Endothelial cell of umbilical vein (primary cell): ENCODE results near the gene B4GALT5. TPM values are rescaled to one million over a fixed set of nuclear protein-coding genes. Genes with fewer than 3 reads are reported as not detected.

ENCODE experiments used
- BruUV-seq: library from RNA; stranded (reverse); fragments of 400-500 nt; replicated peaks from 2 replicates; lab custom pipeline; 2021; lab: Mats Ljungman, UMichigan
- CTCF ChIA-PET: fragments of 300-600, 350-600 bp; sonication (Branson Sonifier 250); formaldehyde crosslinking; loops from one replicate; lab custom pipeline; 2021; ENCODE audit warnings: antibody characterized with exemption, inconsistent platforms; lab: Charles Lee
- POLR2A ChIA-PET: fragments of 300-600, 350-600 bp; sonication (Branson Sonifier 250); formaldehyde crosslinking; loops from one replicate; lab custom pipeline; 2021; ENCODE audit warnings: antibody characterized with exemption, inconsistent platforms; lab: Charles Lee
- DNase-seq: peaks from one replicate; pipeline ENCODE4 v3.0.0-alpha.2; 2011; ENCODE audit warnings: low read depth, low spot score
- FAIRE-seq: peaks from 2 replicates; lab custom pipeline; 2011; peaks lifted over from hg19 to GRCh38; lab: Jason Lieb, UNC
- H2AFZ ChIP-seq: 2 replicates; pipeline ENCODE4 v1.6.0; 2012; ENCODE audit warnings: low read depth, low read length, control low read depth, inconsistent platforms
- H3K27ac ChIP-seq: 2 replicates; pipeline ENCODE4 v1.5.1; 2011; ENCODE audit warnings: low read depth, mild to moderate bottlenecking, control low read depth, low read length, moderate library complexity; ENCODE audit not compliant: insufficient read depth
- H3K27me3 ChIP-seq, 2 experiments: 2 replicates each; pipeline versions ENCODE4 v1.6.0 to v1.6.1; 2011; ENCODE audit warnings: low read length in 2 of 2, mixed read lengths in 1 of 2; ENCODE audit not compliant: control insufficient read depth in 2 of 2, insufficient read depth in 2 of 2
- H3K36me3 ChIP-seq, 2 experiments: 2 replicates in 1 of 2; 3 replicates in 1 of 2; pipeline ENCODE4 v1.5.1; 2011; ENCODE audit warnings: low read length in 2 of 2, mild to moderate bottlenecking in 1 of 2, moderate library complexity in 1 of 2; ENCODE audit not compliant: control insufficient read depth in 2 of 2, insufficient read depth in 2 of 2; ENCODE audit errors: extremely low read depth in 1 of 2
- H3K4me1 ChIP-seq: 3 replicates; pipeline ENCODE4 v1.5.1; 2011; ENCODE audit warnings: mild to moderate bottlenecking, low read length; ENCODE audit not compliant: control insufficient read depth, insufficient read depth; ENCODE audit errors: extremely low read depth
- H3K4me2 ChIP-seq: 2 replicates; pipeline ENCODE4 v1.6.1; 2011; ENCODE audit warnings: low read length, control low read depth, mixed read lengths; ENCODE audit not compliant: insufficient read depth
- H3K4me3 ChIP-seq, 3 experiments: fragments of 200-600 bp in 1 of 3; sonication (generic), shearing (Covaris generic) in 1 of 3; replicated peaks in 1 of 3; 2 replicates each; pipeline ENCODE4 v1.5.1; 2011 to 2016; ENCODE audit warnings: control low read depth in 3 of 3, low read length in 3 of 3, mild to moderate bottlenecking in 2 of 3, inconsistent platforms in 1 of 3, low read depth in 1 of 3, moderate library complexity in 1 of 3; ENCODE audit not compliant: insufficient read depth in 1 of 3
- H3K79me2 ChIP-seq: 2 replicates; pipeline ENCODE4 v1.6.0; 2012; ENCODE audit warnings: low read length, inconsistent platforms; ENCODE audit not compliant: control insufficient read depth, insufficient read depth
- H3K9ac ChIP-seq: replicated peaks from 2 replicates; pipeline ENCODE3; 2011; ENCODE audit warnings: low read length, control low read depth; ENCODE audit not compliant: insufficient read depth; ENCODE audit errors: extremely low read depth
- H3K9me1 ChIP-seq: replicated peaks from 3 replicates; pipeline ENCODE4 v1.6.0; 2011; ENCODE audit warnings: mild to moderate bottlenecking, low read length; ENCODE audit not compliant: control insufficient read depth, insufficient read depth; ENCODE audit errors: extremely low read depth
- H3K9me3 ChIP-seq: replicated peaks from 2 replicates; pipeline ENCODE4 v1.5.1; 2012; ENCODE audit warnings: low read length, inconsistent platforms; ENCODE audit not compliant: control insufficient read depth, insufficient read depth
- H4K20me1 ChIP-seq: replicated peaks from 2 replicates; pipeline ENCODE3; 2011; ENCODE audit warnings: mild to moderate bottlenecking, low read length; ENCODE audit not compliant: control insufficient read depth, insufficient read depth; ENCODE audit errors: extremely low read depth
- CTCF ChIP-seq, 2 donors: IDR thresholded peaks; 1 replicate in 1 of 2; 2 replicates in 1 of 2; pipeline ENCODE4 v1.5.1; 2011; ENCODE audit warnings: low read length in 2 of 2, mild to moderate bottlenecking in 2 of 2, moderate library complexity in 2 of 2, control low read depth in 1 of 2, inconsistent platforms in 1 of 2, low read depth in 1 of 2; ENCODE audit not compliant: insufficient read depth in 1 of 2; ENCODE audit errors: extremely low read depth in 1 of 2
- EZH2 ChIP-seq: IDR thresholded peaks from 2 replicates; pipeline ENCODE4 v1.6.1; 2012; ENCODE audit warnings: borderline replicate concordance, low read depth, mild to moderate bottlenecking, moderate library complexity, low read length, inconsistent platforms; ENCODE audit not compliant: severe bottlenecking
- FOS ChIP-seq: IDR thresholded peaks from 2 replicates; pipeline ENCODE4 v1.6.1; 2011; ENCODE audit warnings: mild to moderate bottlenecking, low read length, moderate library complexity, borderline replicate concordance; ENCODE audit not compliant: insufficient read depth
- GATA2 ChIP-seq: IDR thresholded peaks from 2 replicates; pipeline ENCODE4 v1.7.0; 2011; ENCODE audit warnings: low read depth, mild to moderate bottlenecking, moderate library complexity, mixed read lengths, low read length; ENCODE audit not compliant: insufficient read length, insufficient read depth
- JUN ChIP-seq: IDR thresholded peaks from 2 replicates; pipeline ENCODE4 v1.6.1; 2011; ENCODE audit warnings: borderline replicate concordance, low read depth; ENCODE audit not compliant: insufficient read length, insufficient read depth
- MAX ChIP-seq: IDR thresholded peaks from 2 replicates; pipeline ENCODE4 v1.6.1; 2011; ENCODE audit not compliant: insufficient read depth, insufficient read length
- MYC ChIP-seq: IDR thresholded peaks from one replicate; pipeline ENCODE4 v1.6.1; 2011; ENCODE audit warnings: mild to moderate bottlenecking, low read depth, low read length
- POLR2A ChIP-seq: IDR thresholded peaks from 2 replicates; pipeline ENCODE4 v1.6.1; 2012; ENCODE audit warnings: low read depth, mild to moderate bottlenecking, control low read depth, low read length
- POLR2AphosphoS5 ChIP-seq: IDR thresholded peaks from 2 replicates; pipeline ENCODE4 v1.6.1; 2012; ENCODE audit warnings: low read depth, mild to moderate bottlenecking, control low read depth, low read length, moderate library complexity; ENCODE audit not compliant: insufficient read depth
- dilution Hi-C: fragments of 300-500 bp; cut with MboI; formaldehyde crosslinking; loops from one replicate; pipeline ENCODE4 v1.15.0; 2019; ENCODE audit warnings: low sequenced_read_pairs; ENCODE audit not compliant: extremely low pct_ligation_motif_present
- intact Hi-C: fragments of 100-400 bp; cut with micrococcal nuclease; formaldehyde crosslinking; loops from one replicate; pipeline ENCODE4 v1.10.0; 2022
- polyA plus RNA-seq, 4 experiments: library from polyadenylated mRNA; depleted of rRNA in 3 of 4; stranded (reverse) in 3 of 4; unstranded in 1 of 4; fragments of >200 nt; gene quantifications; 2 replicates each; pipeline versions ENCODE4 v1.2.1 to v1.2.3, GENCODE V29; 2011 to 2012; ENCODE audit warnings: missing spikeins in 1 of 4
- total RNA-seq: library from RNA; stranded (reverse); gene quantifications from 2 replicates; pipeline ENCODE4 v1.2.3, GENCODE V29; 2021

B4GALT5 gene
- total and polyA plus RNA-seq, 2 donors (not counting 3 experiments of a cell fraction or from before 2014, with no cell fraction given) = 54.4 to 70.1 TPM

GRCh38 chr20:49603209-49603627, 110.5 kb downstream of the B4GALT5 start:
- DNase-seq (peak; percentile 39), FAIRE-seq (peak; percentile 59)
- Histone ChIP-seq H3K4me1 (no peaks in the 10 kb centered on the region), H3K9me1 (no peaks in the 10 kb centered on the region), H3K4me3 (no peak overlapping the region), H3K27ac (no peak overlapping the region), H3K36me3 (no peaks in the 10 kb centered on the region), H3K4me2 (no peak overlapping the region), H3K9ac (no peak overlapping the region), H3K9me3 (no peaks in the 10 kb centered on the region), H4K20me1 (no peaks in the 10 kb centered on the region), H3K79me2 (no peaks in the 10 kb centered on the region), H2AFZ (no peak overlapping the region), H3K27me3 (no peaks in the 10 kb centered on the region)
- intact Hi-C loops (loop anchor here (1.0 kb wide), 1 partner anchor 62 kb away; no protein-coding TSS in a partner anchor), dilution Hi-C loops (no loop called here)
- ChIA-PET CTCF (interaction anchor here (0.6 to 24.6 kb wide), 20 partner anchors 9 to 286 kb away, joined by 3 to 962 read pairs (median 3); no protein-coding TSS in a partner anchor), POLR2A (no interaction called here)
- TF ChIP-seq MYC (no peak), CTCF (IDR thresholded peaks at IDR 0.05; ENCODE audit: extremely low read depth in 1 of 2, insufficient read depth in 1 of 2, low read depth in 1 of 2, low read length in 2 of 2) (peak; percentile 44 to 61)
- BruUV-seq = no TSS peak

- FAIRE-seq (no peak), DNase-seq (no peak)
- POLR2A ChIA-PET = no interaction called here
- Histone ChIP-seq H3K9ac (no peak overlapping the region), H3K4me2 (no peak overlapping the region), H2AFZ (no peak overlapping the region), H3K79me2 (no peaks in the 10 kb centered on the region), H3K27me3 (no peaks in the 10 kb centered on the region), H3K36me3 (no peaks in the 10 kb centered on the region), H3K4me1 (no peaks in the 10 kb centered on the region), H3K4me3 (no peak overlapping the region), H4K20me1 (no peaks in the 10 kb centered on the region), H3K27ac (no peak overlapping the region), H3K9me3 (no peaks in the 10 kb centered on the region), H3K9me1 (no peaks in the 10 kb centered on the region)
- no peak for TF ChIP-seq CTCF (IDR thresholded peaks at IDR 0.05; ENCODE audit: extremely low read depth in 1 of 2, insufficient read depth in 1 of 2, low read depth in 1 of 2, low read length in 2 of 2)
- no peak for TF ChIP-seq EZH2
- TF ChIP-seq GATA2 = no peak
- no peak for TF ChIP-seq MYC
- TF ChIP-seq FOS = no peak
- no peak for TF ChIP-seq MAX
- no peak for TF ChIP-seq JUN
- TF ChIP-seq POLR2AphosphoS5 = no peak
- TF ChIP-seq POLR2A = no peak
- CTCF ChIA-PET = interaction anchor here (0.9 to 24.6 kb wide), 7 partner anchors 23 to 267 kb away, joined by 3 to 962 read pairs (median 5); no protein-coding TSS in a partner anchor
- intact Hi-C loops (loop anchor here (1.0 kb wide), 1 partner anchor 61 kb away; no protein-coding TSS in a partner anchor), dilution Hi-C loops (no loop called here)
- no TSS peak for BruUV-seq
Observed at GRCh38 chr20:49602345-49603208, 111.1 kb downstream of the B4GALT5 start.
